Stomach (tissue), 4 donors: ENCODE data around the gene ZNF692.

Experiments
- CTCF ChIP-seq, 7 experiments: fragments of 450-650 bp in 4 of 7; fragments of 200-600 bp in 3 of 7; sonication (generic) in 3 of 7; IDR thresholded peaks; one replicate each; pipeline ENCODE4 v1.5.1; 2016 to 2019; ENCODE audit warnings: antibody characterized with exemption in 7 of 7, control low read depth in 2 of 7, mild to moderate bottlenecking in 1 of 7
- POLR2A ChIP-seq, 4 donors: fragments of 450-650 bp; IDR thresholded peaks; one replicate each; pipeline ENCODE4 v1.6.1; 2016; ENCODE audit warnings: antibody characterized with exemption in 4 of 4, control low read depth in 2 of 4, mild to moderate bottlenecking in 1 of 4, moderate library complexity in 1 of 4
- POLR2AphosphoS5 ChIP-seq, 3 donors: sonication (generic); formaldehyde crosslinking; IDR thresholded peaks; one replicate each; pipeline ENCODE4 v1.6.1; 2016; ENCODE audit warnings: antibody characterized with exemption in 3 of 3

- no peak for TF ChIP-seq POLR2A (IDR thresholded peaks at IDR 0.05)
- TF ChIP-seq CTCF (IDR thresholded peaks at IDR 0.05): peak in 4 of 7 experiments; percentile 3 to 24 (median 18)
- peak; percentile 16 to 87 (median 73) for TF ChIP-seq POLR2AphosphoS5 (IDR thresholded peaks at IDR 0.05)
Observed at GRCh38 chr1:248858096-248858890, 592 bp downstream of the ZNF692 start.
